NOMO-1 treated with dmso at 0.1 percent for 144 hours (cell line): Measurements from ENCODE around the gene MAPK10.

Source experiments
- DNase-seq: peaks from one replicate; lab custom pipeline; 2025; ENCODE audit not compliant: unreplicated experiment; lab: John Stamatoyannopoulos, UW

The MAPK10 gene

DNA sequence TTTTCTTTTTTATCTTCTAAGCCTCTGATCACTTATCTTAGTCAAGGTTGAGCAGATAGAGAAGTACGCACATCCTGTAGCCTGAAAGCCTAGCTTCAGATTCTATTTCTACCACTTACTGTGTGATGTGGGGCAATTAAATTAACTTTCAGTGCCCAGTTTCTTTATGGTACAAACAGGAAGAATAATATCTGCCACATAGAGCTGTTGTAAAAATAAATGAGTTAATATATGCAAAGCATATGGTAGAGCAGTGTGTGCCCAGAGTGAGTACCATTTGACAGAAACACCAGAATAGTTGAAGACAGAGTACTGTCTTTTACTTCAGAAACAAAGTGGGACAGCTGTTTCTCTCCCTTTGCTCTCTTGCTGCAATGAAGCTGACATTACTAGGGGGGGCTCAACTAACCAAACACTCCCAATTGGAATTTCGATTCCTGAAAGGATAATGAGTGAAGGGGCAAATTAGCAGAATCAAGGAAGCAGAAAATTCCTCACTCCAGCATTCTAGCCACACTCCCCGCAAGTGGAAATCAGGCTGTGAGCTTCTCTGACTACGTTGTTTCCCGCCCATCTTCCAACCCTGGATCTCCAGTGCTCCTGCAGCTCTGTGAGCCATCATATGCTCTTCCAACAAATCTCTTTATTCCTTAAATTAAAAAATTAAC, 80.4 kb downstream of the MAPK10 start:
- no peak for DNase-seq

- no peak for DNase-seq
Measured at GRCh38 chr4:86278126-86278525, 81.7 kb downstream of the MAPK10 start.

DNA sequence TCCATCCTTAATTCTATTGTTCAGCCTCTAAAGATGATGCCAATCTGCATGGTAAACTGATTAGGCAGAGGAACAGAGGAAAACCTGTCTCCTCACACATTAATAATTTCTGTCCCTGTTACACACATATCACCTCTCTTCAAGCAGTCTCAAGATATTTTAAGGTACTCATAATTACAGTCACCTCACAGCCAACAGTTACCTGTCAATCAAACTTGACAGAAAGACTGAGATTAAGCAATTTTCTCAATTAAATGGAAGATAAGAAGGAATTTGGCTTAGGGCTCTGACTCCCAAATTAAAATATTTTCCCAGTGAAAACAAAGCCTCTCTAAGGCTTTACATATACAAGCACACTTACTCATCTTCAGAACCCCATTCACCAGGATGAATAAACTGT, 85.2 kb downstream of the MAPK10 start:
- DNase-seq, result no peak

DNA sequence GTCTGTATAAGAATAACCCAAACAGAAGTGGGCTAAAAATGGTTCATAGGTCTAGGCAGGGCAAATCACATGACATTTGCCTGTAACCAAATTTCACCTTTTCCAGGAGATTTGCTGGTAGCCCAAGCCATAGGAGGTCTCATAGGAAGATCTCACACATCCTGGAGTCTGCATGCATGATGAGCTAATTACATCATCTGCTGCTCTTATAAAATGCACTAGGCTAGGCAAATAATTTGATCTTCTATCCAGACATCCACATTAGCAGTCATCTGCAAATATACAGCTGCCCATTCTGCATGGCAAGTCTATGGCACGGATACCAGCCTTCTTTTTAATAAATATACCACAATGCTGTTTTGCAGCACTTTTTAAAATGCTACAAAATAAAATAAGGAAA, 87.2 kb downstream of the MAPK10 start:
- no peak for DNase-seq

DNA sequence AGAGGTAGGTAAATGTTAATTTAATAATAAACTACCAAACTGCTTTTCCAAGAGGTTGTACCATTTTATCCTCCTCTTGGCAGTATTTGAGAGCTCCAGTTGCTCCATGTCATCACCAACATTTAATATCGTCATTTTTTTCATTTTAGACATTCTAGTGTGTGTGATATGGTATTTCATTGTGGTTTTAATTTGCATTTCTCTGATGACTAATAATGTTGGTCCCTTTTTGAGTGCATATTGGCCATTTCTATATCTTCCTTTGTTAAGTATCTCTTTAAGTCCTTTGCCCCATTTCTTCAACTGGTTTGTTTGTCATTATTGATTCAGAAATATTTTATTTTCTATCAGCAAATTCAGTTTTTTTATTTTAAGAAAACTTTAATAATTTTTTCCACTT, 88.8 kb downstream of the MAPK10 start:
- DNase-seq, result no peak

DNA sequence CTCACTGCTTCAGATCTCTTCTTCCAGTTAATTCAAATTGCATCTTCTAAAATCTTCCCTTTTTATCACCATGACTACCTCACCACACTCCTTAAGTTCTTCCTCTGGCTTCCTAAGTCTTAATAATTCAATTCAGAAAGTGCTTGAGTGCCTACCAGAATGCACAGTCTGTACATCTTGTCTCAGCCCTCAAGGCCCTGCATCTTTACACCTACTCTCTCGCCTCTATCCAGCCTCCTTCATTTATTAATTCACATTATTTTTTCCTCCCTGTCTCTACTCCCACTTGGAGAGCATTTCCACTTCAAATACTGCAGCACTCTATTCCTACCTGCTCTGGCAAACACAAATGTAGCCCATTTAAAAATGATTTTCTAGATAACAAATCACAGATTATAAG, 90.5 kb downstream of the MAPK10 start:
- no peak for DNase-seq

DNA sequence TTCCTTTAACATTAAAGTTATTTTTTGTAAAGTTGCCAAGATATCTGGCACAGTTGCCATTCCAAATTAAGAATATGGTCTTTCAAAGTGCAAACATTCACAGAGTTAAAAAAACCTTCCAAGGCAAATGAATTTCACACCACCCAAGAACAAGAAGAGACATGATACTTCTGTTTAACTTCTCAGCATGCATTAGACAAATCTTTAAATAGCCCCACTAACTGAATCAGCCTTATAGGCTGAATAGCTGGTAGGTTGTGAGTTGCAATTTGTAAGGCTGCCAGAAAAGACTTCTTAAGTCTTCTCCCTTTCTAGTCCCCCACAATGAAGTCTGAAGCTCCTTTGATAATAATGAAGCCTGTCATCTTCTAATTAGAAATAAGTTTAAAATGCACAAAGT, 95.6 kb downstream of the MAPK10 start:
- no peak for DNase-seq

DNA sequence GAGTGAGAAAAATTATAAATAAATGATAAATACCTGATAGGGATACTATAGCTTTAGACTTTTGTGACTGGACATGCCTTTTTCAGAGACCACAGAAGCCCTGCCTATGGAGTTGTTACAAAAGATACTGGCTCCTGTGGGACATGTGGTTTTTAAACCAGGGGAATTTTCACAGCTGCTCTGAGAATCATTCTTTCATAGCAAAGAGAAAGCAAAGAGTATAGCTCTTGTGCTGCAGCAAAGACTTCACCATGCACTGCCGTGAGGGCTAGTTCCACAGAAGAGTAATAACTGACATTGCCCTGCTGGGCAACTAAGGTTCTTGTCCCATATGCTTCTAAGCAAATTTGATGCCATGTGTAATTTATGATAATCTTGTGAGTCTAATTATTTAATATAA, 98.2 kb downstream of the MAPK10 start:
- DNase-seq, result no peak

DNA sequence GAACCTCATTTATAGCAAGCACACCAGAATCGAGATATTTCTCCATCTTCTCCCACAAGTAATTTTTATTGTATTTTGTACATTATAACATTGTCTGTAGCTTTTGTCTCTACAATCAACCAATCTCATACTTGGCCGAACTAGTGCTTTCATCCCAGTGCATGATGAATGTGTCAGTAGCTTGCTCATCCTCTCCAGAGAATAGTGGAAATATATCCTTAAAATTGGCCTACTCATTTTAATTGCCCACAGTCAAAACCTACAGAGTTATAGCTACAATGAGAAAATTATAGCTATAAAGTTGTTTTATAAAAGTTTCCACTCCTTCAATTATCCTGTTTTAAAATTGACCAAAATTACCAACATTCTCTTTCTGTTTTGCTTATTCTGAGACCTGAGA, 103.8 kb downstream of the MAPK10 start:
- DNase-seq, result no peak

GRCh38 chr4:86250619-86251018, 109.2 kb downstream of the MAPK10 start:
- no peak for DNase-seq

- no peak for DNase-seq
Measured at GRCh38 chr4:86250006-86250405, 109.8 kb downstream of the MAPK10 start.

GRCh38 chr4:86249074-86249473, 110.8 kb downstream of the MAPK10 start:
- no peak for DNase-seq

DNA sequence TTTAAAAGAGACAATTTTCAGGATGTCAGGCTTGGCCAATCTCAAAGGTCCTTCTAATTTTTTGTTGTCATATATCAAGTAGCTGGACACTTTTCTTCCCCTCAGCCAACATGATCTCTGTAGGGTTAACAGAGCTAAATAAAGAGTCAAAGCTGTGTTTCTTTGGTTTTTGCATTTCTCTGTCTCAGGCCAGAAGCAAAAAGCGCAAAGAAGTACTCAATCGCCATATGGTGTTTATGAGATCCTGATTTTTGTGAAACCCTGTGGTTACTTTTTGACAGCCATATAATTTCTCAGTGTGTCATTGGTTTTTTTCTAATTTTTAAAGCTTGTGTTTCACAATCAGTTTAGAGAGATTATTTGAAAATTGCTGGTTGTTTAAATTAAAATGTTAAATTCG, 111.9 kb downstream of the MAPK10 start:
- DNase-seq, result no peak

- no peak for DNase-seq
Measured at GRCh38 chr4:86247320-86247719, 112.5 kb downstream of the MAPK10 start.

GRCh38 chr4:86243750-86244149, 116.1 kb downstream of the MAPK10 start:
- no peak for DNase-seq

GRCh38 chr4:86242677-86243076, 117.2 kb downstream of the MAPK10 start:
- DNase-seq, result no peak

DNA sequence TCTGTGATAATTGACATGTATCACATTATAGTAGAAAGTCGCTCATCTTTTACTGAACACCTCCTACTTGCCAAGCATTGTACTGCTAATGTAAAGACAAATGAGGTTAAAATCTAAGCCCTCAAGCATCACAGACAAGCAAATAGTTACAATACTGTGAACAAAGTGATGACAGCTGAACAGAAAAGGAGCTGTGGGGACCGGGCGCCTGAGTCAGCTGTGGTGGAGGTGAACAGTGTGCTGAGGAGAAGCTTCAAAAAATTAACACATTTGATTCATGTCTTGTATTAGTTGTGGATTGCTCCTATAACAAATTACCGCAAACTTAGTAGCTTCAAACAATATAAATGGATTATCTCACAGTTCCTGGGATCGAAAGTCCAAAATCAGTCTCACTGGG, 124.3 kb downstream of the MAPK10 start:
- DNase-seq, result no peak

GRCh38 chr4:86233681-86234080, 126.2 kb downstream of the MAPK10 start:
- no peak for DNase-seq

- DNase-seq, result no peak
Measured at GRCh38 chr4:86233090-86233489, 126.8 kb downstream of the MAPK10 start.

DNA sequence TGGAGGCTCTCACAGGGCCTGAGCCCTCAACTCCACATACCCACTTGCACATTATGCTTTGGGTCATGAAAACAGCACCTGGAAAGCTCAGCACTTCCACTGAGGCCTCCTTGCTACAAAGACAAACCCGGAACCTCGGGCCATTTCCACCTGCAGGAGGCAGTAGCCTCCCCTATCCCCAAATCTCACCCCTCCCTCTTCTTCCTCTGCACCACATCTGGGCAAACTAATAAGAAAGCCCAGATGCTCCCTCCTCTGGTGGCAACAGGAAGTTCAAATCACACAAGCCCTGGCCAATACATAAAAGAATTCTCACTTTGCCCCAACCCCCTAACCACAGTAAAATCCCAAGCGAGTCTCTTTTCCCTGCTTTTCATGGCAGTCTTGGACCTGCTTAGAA, 136.4 kb downstream of the MAPK10 start:
- DNase-seq, result no peak

DNA sequence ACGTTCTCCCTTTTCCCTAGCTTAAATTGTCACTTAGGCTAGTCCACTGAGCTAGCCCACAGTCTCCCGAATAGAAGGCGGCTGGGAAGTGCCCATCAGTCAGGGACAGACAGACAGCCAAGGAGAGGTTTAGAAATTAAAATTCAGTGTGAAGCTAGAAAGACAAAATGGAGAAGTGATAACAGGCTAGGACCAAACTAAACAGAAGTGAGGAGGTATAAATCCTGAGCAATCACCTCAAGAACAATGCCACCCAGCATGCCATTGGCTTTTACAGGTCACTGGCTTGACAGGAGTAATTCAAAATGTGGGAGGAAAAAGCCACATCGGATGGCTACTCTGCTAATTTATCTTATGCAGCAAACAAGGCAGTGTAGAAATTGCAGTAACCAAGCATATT, 138.9 kb downstream of the MAPK10 start:
- no peak for DNase-seq

DNA sequence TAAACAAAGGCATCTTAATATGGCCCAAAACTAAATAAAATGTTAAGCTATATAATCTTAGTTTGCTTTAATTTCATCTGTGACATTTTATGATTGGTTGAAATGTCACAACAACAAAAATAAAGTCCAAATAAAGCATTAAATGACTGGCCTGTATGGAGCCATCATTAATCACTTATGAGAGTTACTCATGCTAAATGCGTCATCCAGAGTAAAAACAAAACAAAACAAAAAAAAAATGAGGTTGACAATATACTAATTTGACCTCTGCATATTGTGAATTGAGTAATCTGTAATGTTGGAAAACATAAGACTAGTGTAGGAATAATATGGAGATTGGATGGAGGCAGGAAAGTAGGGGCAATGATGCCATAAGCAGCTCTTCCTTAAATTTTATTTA, 139.7 kb downstream of the MAPK10 start:
- DNase-seq, result no peak

DNA sequence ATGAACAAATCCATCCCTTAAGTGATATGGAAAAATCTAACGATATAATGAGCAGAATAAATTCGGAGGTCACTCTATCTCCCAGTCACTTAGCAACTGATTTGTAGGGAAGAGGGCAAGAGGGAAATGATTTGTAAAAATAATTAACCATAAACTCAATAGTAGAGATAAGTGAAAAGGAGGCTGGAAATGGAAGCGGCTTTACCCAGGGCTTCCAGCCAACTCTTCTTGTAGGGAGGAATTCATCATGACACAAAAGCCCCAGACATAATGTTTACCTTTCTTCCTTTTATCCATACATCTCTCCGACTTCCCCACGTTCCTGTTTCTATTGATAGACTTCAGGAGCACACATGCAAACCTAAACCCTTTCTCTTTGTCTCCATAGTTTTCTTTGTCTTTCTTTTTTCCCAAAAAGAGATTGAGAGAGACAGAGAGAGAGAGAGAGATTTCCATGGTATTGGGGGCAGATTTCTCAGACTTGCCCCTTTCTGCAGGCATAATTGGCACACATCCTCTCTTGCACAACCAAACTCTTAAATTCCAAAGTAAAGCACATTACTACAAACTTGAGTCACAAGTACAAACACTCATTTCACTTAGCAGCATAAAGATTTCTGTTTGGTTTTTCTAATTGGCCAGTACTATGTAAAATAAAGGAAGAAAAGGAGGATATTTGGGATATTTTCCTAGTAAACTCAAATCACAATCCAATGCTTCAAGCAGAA, 140.9 kb downstream of the MAPK10 start:
- no peak for DNase-seq
